Activated B cell treated with CpG ODN at 0.5 μM for 24 hours (primary cell): ENCODE measurements around the gene RXRA. TPM values are rescaled to one million over a fixed set of nuclear protein-coding genes. Genes with fewer than 3 reads are reported as not detected.

Experiments used
- ATAC-seq: fragments of 200-7000 bp; cut with Tn5 transposase; one replicate; pipeline ENCODE4 v1.10.0; 2021; ENCODE audit warnings: low read depth, mild to moderate bottlenecking, moderate library complexity
- CTCF ChIA-PET: fragments of 350-600 bp; sonication (Branson Sonifier 250); formaldehyde crosslinking; loops from one replicate; lab custom pipeline; 2021; ENCODE audit warnings: antibody characterized with exemption; lab: Charles Lee
- POLR2A ChIA-PET: fragments of 350-600 bp; sonication (Branson Sonifier 250); formaldehyde crosslinking; loops from one replicate; lab custom pipeline; 2021; ENCODE audit warnings: antibody characterized with exemption; lab: Charles Lee
- DNase-seq: peaks from one replicate; pipeline ENCODE4 v3.0.0; 2022
- H3K27ac Mint-ChIP-seq: one replicate; pipeline ENCODE4 v1.8.0; 2020; ENCODE audit warnings: mixed read lengths
- H3K27me3 Mint-ChIP-seq: one replicate; pipeline ENCODE4 v1.8.0; 2021; ENCODE audit warnings: mixed read lengths
- H3K36me3 Mint-ChIP-seq: one replicate; pipeline ENCODE4 v1.8.0; 2021; ENCODE audit warnings: low read depth, mixed read lengths
- H3K4me1 Mint-ChIP-seq: one replicate; pipeline ENCODE4 v1.8.0; 2021; ENCODE audit warnings: mixed read lengths
- H3K4me3 Mint-ChIP-seq: one replicate; pipeline ENCODE4 v1.8.0; 2020; ENCODE audit warnings: mild to moderate bottlenecking, mixed read lengths
- H3K9me3 Mint-ChIP-seq: one replicate; pipeline ENCODE4 v1.8.0; 2020; ENCODE audit warnings: mixed read lengths
- CTCF ChIP-seq: fragments of 200-600 bp; IDR thresholded peaks from one replicate; pipeline ENCODE4 v1.8.0; 2022; ENCODE audit warnings: antibody characterized with exemption, mild to moderate bottlenecking
- intact Hi-C: fragments of 100-400 bp; cut with micrococcal nuclease; formaldehyde crosslinking; loops from one replicate; pipeline ENCODE4 v1.15.1; 2024
- total RNA-seq: library from RNA; stranded (reverse); gene quantifications from 2 replicates; pipeline ENCODE4 v1.2.3, GENCODE V29; 2022

RXRA gene
- total RNA-seq, 1 donor from 2014 or later, result 5.0 TPM

GRCh38 chr9:134435550-134436378 is 109.5 kb downstream of the RXRA start:
- Mint-ChIP-seq H3K27me3 (peaks cover 8% of the 10 kb centered on the region), H3K27ac (no peak overlapping the region), H3K36me3 (peaks cover 6% of the 10 kb centered on the region), H3K4me3 (no peak overlapping the region), H3K9me3 (no peaks in the 10 kb centered on the region), H3K4me1 (peaks cover 1% of the 10 kb centered on the region)
- ChIA-PET CTCF (interaction anchor here (1.7 kb wide), 1 partner anchor 265 kb away, joined by 3 read pairs; no protein-coding TSS in a partner anchor), POLR2A (interaction anchor here (0.6 kb wide), 1 partner anchor 368 kb away, joined by 3 read pairs; no protein-coding TSS in a partner anchor)
- DNase-seq, result no peak
- no peak for TF ChIP-seq CTCF
- no peak for ATAC-seq
- intact Hi-C loops, result no loop called here

DNA sequence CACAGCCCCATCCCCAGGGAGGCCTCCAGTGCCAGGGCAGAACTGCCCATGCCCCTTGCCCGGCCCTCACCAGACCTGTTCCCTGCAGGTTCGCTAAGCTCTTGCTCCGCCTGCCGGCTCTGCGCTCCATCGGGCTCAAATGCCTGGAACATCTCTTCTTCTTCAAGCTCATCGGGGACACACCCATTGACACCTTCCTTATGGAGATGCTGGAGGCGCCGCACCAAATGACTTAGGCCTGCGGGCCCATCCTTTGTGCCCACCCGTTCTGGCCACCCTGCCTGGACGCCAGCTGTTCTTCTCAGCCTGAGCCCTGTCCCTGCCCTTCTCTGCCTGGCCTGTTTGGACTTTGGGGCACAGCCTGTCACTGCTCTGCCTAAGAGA is 110.1 kb downstream of the RXRA start:
- intact Hi-C loops, result no loop called here
- H3K36me3 Mint-ChIP-seq, result peaks cover 6% of the 10 kb centered on the region
- no peaks in the 10 kb centered on the region for H3K9me3 Mint-ChIP-seq
- DNase-seq (no peak), ATAC-seq (no peak)
- ChIA-PET POLR2A (no interaction called here), CTCF (no interaction called here)
- H3K4me3 Mint-ChIP-seq, result no peak overlapping the region
- peaks cover 14% of the 10 kb centered on the region for H3K27me3 Mint-ChIP-seq
- H3K4me1 Mint-ChIP-seq, result peaks cover 1% of the 10 kb centered on the region
- H3K27ac Mint-ChIP-seq, result no peak overlapping the region
- no peak for TF ChIP-seq CTCF

DNA sequence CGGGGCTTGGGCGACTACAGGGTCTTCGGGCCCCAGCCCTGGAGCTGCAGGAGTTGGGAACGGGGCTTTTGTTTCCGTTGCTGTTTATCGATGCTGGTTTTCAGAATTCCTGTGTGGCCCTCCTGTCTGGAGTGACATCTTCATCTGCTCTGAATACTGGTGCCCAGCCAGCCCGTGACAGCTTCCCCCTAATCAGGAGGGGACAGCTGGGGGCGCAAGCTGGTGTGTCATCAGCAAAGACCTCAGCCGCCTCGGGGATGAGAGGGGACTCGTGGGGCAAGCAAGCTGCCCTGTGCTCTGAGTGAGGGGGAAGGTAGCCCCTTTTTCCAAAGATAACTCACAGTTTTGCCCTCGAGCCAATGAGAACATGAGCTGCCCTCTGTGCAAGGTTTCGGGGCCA is 110.7 kb downstream of the RXRA start:
- POLR2A ChIA-PET, result interaction anchor here (0.6 kb wide), 1 partner anchor 58 kb away, joined by 3 read pairs; no protein-coding TSS in a partner anchor
- peaks cover 6% of the 10 kb centered on the region for H3K36me3 Mint-ChIP-seq
- DNase-seq, result no peak
- no peak for TF ChIP-seq CTCF
- CTCF ChIA-PET, result no interaction called here
- peaks cover 18% of the 10 kb centered on the region for H3K27me3 Mint-ChIP-seq
- peaks cover 1% of the 10 kb centered on the region for H3K4me1 Mint-ChIP-seq
- no peaks in the 10 kb centered on the region for H3K9me3 Mint-ChIP-seq
- ATAC-seq, result no peak
- H3K4me3 Mint-ChIP-seq, result no peak overlapping the region
- intact Hi-C loops, result no loop called here
- no peak overlapping the region for H3K27ac Mint-ChIP-seq

DNA sequence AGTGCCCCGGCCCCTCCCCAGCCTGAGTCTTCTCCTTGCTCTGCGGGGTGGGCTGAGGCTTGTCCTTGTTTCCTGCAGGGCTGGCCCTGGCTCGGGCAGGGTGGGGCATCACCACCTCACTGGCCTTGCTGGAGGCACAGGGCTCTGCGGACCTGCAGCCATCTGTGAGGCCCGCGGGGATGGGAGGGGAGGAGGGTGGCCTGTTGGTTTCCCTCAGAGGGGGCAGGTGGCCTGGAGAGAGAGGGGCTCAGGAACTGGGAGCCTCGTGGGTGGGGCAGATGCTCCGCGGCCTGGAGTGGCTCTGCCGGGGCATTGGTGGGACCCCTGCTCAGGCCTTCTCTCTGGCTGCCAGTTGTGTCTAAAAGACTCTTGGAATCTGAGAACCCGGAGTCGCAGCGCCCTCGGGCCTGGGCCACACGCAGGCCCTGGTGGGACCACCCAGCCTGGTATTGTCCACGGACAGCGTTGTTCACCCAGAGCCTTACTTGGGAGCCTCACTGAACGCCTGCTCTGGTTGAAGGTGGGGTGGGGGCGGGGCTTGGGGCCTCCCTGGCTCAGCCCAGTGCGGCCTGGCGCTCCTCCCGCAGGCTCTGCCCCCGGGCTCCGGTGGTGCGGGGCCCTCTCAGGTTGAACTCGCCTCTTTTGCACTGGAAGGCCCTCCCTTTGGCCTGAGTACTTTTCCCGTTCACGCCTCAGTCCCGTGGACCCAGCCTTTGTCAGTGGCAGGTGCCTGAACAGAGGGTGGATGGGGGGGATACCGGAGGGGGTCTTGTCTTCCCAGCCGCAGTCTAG is 111.3 kb downstream of the RXRA start:
- intact Hi-C loops, result no loop called here
- no peak overlapping the region for H3K4me3 Mint-ChIP-seq
- TF ChIP-seq CTCF, result no peak
- no peak for DNase-seq
- peaks cover 4% of the 10 kb centered on the region for H3K4me1 Mint-ChIP-seq
- ChIA-PET POLR2A (no interaction called here), CTCF (no interaction called here)
- H3K36me3 Mint-ChIP-seq, result peaks cover 6% of the 10 kb centered on the region
- peaks cover 21% of the 10 kb centered on the region for H3K27me3 Mint-ChIP-seq
- H3K9me3 Mint-ChIP-seq, result no peaks in the 10 kb centered on the region
- no peak for ATAC-seq
- no peak overlapping the region for H3K27ac Mint-ChIP-seq

GRCh38 chr9:134438195-134438788 is 112.0 kb downstream of the RXRA start:
- peaks cover 9% of the 10 kb centered on the region for H3K4me1 Mint-ChIP-seq
- POLR2A ChIA-PET, result no interaction called here
- peaks cover 21% of the 10 kb centered on the region for H3K27me3 Mint-ChIP-seq
- CTCF ChIA-PET, result no interaction called here
- H3K4me3 Mint-ChIP-seq, result no peak overlapping the region
- no peak overlapping the region for H3K27ac Mint-ChIP-seq
- DNase-seq (no peak), ATAC-seq (no peak)
- peaks cover 6% of the 10 kb centered on the region for H3K36me3 Mint-ChIP-seq
- no peaks in the 10 kb centered on the region for H3K9me3 Mint-ChIP-seq
- intact Hi-C loops, result no loop called here
- no peak for TF ChIP-seq CTCF
